Measurements from ENCODE around the gene SLC16A3. TPM values are rescaled to one million over a fixed set of nuclear protein-coding genes. Genes with fewer than 3 reads are reported as not detected.

The SLC16A3 gene
- total RNA-seq, 1 experiment from 2014 or later: 677 TPM

GRCh38 chr17:82272495-82273326, 43.9 kb downstream of the SLC16A3 start:
- DNase-seq (ENCODE audit: low read depth): no peak
- in situ Hi-C loops (cut with HindIII; ENCODE audit: low pct_unique_long_range_greater_than_20kb, low sequenced_read_pairs): no loop called here

GRCh38 chr17:82273327-82274133, 44.7 kb downstream of the SLC16A3 start, which contains the start of gene CSNK1D:
Gene CSNK1D (minus strand): TSS chr17:82273700. CDS start chr17:82273381, 319 bp downstream.
- peak; percentile 89 for DNase-seq (ENCODE audit: low read depth)
- in situ Hi-C loops (cut with HindIII; ENCODE audit: low pct_unique_long_range_greater_than_20kb, low sequenced_read_pairs): no loop called here

GRCh38 chr17:82274134-82275020, 45.5 kb downstream of the SLC16A3 start:
- in situ Hi-C loops (cut with HindIII; ENCODE audit: low pct_unique_long_range_greater_than_20kb, low sequenced_read_pairs): no loop called here
- DNase-seq (ENCODE audit: low read depth): no peak

GRCh38 chr17:82275326-82275725, 46.5 kb downstream of the SLC16A3 start:
- in situ Hi-C loops (cut with HindIII; ENCODE audit: low pct_unique_long_range_greater_than_20kb, low sequenced_read_pairs): no loop called here

GRCh38 chr17:82276938-82277337, 48.1 kb downstream of the SLC16A3 start:
- no peak for DNase-seq (ENCODE audit: low read depth)
- in situ Hi-C loops (cut with HindIII; ENCODE audit: low pct_unique_long_range_greater_than_20kb, low sequenced_read_pairs): no loop called here

More at GRCh38 chr17:82275326-82275725, 46.5 kb downstream of the SLC16A3 start:
- DNase-seq (ENCODE audit: low read depth): no peak

DNA sequence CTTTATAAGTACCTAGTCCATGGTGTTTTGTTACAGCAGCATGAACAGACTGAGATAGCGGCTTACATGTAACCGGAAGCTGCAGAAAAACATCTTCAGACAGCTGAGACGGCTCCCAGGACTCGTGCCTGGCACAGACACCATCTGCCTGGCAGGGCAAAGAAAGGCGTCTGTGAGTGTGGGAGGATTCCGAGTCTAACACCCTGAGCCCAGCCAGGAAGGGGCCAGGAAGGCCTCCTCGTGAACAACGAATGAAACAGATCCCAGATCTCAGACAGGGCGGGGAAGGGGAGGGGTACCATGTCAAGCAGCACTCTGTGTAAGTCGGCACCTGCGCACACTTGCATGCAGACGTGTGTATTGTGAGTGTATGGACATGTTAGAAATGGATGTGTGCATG, 49.0 kb downstream of the SLC16A3 start:
- in situ Hi-C loops (cut with HindIII; ENCODE audit: low pct_unique_long_range_greater_than_20kb, low sequenced_read_pairs): no loop called here
- DNase-seq (ENCODE audit: low read depth): no peak

GRCh38 chr17:82278308-82278707, 49.5 kb downstream of the SLC16A3 start:
- in situ Hi-C loops (cut with HindIII; ENCODE audit: low pct_unique_long_range_greater_than_20kb, low sequenced_read_pairs): no loop called here
- DNase-seq (ENCODE audit: low read depth): no peak

DNA sequence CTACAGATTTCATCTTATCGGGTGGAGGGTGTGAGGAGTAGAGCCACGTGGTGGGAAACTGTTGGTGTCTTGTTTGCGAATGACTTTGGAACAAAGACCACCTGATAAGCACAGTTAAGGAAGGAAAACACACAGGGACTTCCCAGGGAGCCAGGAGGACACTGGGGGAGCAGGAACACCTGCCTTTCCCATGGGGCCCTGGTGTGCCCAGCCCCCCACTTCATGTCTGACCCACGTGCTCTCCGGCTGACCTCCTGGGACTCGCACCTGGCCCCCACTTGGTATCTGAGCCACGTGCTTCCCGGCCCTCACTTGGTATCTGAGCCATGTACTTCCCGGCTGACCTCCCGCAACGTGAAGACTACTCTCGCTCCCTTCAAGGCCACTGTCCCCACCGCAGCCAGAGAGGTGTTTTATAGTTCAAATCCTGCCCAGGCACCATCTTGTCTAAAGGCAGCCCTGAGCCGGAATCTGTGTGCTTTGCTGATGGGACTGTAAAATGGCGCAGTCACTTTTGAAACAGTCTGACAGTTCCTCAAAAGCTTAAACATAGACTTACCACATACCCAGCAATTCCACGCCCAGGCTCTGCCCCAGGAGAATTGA, 50.0 kb downstream of the SLC16A3 start:
- no peak for DNase-seq (ENCODE audit: low read depth)
- in situ Hi-C loops (cut with HindIII; ENCODE audit: low pct_unique_long_range_greater_than_20kb, low sequenced_read_pairs): no loop called here

DNA sequence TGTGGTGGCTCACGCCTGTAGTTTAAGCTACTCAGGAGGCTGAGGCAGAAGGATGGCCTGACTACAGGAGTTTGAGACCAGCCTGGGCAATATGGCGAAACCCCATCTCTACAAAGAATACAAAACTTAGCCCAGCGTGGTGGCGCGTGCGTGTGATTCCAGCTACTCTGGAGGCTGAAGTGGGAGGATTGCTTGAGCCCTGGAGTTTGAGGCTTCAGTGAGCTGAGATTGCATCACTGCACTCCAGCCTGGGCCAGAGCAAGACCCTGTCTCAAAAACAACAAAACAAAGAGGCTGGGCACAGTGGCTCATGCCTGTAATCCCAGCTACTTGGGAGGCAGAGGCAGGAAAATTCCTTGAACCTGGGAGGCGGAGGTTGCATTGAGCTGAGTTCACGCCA, 51.7 kb downstream of the SLC16A3 start:
- DNase-seq (ENCODE audit: low read depth): no peak
- in situ Hi-C loops (cut with HindIII; ENCODE audit: low pct_unique_long_range_greater_than_20kb, low sequenced_read_pairs): no loop called here

GRCh38 chr17:82281076-82281475, 52.2 kb downstream of the SLC16A3 start:
- no peak for DNase-seq (ENCODE audit: low read depth)
- in situ Hi-C loops (cut with HindIII; ENCODE audit: low pct_unique_long_range_greater_than_20kb, low sequenced_read_pairs): no loop called here

DNA sequence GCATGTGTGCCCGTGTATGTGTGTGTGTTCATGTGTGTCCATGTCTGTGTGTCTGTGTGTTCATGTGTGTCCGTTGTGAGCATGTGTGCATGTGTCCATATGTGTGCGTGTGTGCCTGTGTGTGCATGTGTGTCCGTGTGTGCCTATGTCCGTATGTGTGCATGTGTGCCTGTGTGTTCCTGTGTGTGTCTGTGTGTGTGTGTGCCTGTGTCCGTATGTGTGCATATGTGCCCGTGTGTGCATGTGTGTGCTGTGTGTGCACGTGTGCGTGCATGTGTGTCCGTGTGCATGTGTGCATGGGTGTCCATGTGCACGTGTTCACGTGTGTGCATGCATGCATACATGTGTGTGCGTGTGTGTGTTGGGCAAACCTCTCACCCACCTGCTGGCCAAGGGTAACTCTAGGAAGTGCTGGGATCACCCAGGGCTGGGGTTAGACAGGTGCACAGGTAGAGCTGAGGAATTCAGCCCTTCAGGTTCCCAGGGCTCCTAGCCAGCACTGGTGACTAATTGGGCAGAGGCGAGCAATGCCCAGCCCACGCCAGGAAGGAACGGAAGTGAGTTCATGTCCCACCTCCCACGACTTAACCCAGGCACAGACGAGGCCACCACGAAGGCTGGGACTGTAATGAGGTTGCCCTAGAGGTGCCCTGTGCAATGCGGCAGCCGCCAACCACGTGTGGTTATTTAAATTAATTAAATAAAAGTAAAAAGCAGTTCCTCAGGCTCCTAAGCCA, 52.8 kb downstream of the SLC16A3 start:
- in situ Hi-C loops (cut with HindIII; ENCODE audit: low pct_unique_long_range_greater_than_20kb, low sequenced_read_pairs): no loop called here
- peak; percentile 60 for DNase-seq (ENCODE audit: low read depth)

- no peak for DNase-seq (ENCODE audit: low read depth)
- in situ Hi-C loops (cut with HindIII; ENCODE audit: low pct_unique_long_range_greater_than_20kb, low sequenced_read_pairs): no loop called here
Measured at GRCh38 chr17:82282239-82283207, 53.7 kb downstream of the SLC16A3 start.

GRCh38 chr17:82283208-82283749, 54.4 kb downstream of the SLC16A3 start:
- peak; percentile 78 for DNase-seq (ENCODE audit: low read depth)
- in situ Hi-C loops (cut with HindIII; ENCODE audit: low pct_unique_long_range_greater_than_20kb, low sequenced_read_pairs): no loop called here

GRCh38 chr17:82285141-82285540, 56.3 kb downstream of the SLC16A3 start:
- no peak for DNase-seq (ENCODE audit: low read depth)
- in situ Hi-C loops (cut with HindIII; ENCODE audit: low pct_unique_long_range_greater_than_20kb, low sequenced_read_pairs): no loop called here

DNA sequence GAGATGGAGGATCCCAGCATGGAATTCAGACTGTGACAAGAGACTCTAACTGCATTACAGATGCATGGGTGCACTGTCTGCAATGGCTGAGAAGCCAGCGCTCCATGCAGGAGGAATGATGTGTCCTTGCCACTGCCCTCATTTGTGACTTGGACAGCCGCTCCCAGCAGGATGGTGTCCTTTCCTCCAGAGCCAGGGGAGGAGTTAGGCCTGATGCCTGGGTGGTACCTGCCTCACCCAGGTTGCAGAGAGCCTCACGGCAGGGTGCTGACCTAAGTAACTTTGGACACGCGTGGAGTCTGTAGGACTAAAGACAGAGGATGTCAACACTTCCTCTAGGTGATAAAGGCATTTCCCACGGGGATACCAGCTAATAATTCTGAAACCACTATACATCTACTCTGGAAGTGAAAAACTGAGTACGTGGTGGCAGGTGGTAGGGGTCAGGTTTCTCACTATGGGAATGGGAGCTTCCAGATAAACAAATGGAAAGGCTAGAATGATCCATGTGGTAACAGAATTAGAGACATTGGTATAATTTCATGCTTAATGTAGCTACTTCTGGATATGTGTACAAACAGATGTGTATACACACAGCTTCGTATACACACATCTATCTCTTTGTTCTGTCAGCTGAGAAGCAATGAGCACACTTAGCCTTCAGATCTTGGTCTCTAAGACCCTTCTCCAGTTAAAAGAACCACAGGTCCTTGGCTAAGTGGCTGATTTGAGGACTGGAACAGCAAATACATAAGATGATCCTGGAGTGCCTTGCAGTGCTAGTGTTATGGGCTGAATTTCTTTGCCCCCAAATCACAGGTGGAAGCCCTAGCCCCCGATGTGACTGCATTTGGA, 58.4 kb downstream of the SLC16A3 start:
- in situ Hi-C loops (cut with HindIII; ENCODE audit: low pct_unique_long_range_greater_than_20kb, low sequenced_read_pairs): no loop called here
- no peak for DNase-seq (ENCODE audit: low read depth)
